GM18870 (cell line): ENCODE data around the gene MOK.

Experiments used
- ATAC-seq: cut with Tn5 transposase; IDR thresholded peaks from one replicate; pipeline ENCODE4 v1.9.1; 2021; ENCODE audit warnings: moderate library complexity; ENCODE audit not compliant: unreplicated experiment

Gene MOK

GRCh38 chr14:102208741-102209140, 96.2 kb downstream of the MOK start:
- no peak for ATAC-seq

GRCh38 chr14:102207831-102208365, 97.1 kb downstream of the MOK start:
- no peak for ATAC-seq

DNA sequence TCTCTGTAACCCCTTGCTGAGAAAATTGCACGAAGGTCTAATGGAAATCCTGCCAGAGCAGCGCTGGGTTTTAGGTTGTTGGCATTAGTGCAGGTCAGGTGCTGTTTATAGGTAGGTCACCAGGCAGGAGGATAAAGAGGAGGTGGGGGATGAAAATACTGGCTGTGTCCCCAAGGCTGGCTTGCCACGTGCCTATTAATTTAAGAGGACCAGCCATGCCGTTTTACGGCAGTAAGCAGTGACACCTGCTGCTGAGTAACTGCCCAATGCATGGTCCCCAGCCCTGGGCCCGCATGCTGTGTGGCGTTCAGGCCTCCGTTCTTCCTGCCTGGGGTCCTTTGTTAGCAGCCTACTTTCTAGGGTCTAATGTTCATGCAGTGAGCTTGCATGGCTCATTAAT, 98.0 kb downstream of the MOK start:
- ATAC-seq, result no peak

- no peak for ATAC-seq
Observed at GRCh38 chr14:102205560-102205959, 99.4 kb downstream of the MOK start.

DNA sequence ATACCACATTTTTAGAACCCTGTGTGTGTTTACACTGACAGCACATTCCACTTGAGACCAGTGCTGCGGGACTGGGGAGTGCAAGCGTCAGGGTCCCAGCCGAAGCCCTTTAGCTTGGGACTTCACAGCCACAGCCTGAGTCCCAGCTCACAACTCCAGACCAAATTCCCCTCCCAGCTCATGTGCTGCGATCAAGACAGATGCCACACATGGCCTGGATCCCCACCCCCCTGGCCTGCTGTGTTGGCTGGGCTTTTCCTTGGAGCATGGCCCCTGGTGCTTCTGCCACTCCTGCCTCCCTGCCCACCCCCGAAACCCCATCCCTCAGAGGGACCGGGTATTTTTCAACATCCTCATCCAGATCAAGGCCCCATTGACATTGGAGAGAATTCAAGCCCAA, 101.6 kb downstream of the MOK start:
- ATAC-seq, result no peak

DNA sequence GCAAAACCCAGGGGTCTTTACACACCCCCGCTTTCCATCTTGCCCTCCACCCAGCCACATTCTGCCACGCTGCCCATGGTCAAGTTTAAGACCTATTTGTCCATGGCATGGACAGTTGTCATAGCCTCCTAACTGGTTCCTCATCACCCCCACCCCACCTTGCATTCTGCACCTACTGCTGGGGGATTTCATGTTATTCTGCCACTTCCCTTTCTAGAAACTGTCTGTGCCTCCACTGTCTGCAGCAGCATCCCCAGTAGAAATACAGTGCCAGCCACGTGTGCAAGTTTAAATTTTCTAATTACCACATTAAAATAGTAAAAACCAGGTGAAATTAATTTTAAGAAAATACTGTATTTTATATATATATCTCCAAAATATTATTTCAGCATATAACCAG, 102.0 kb downstream of the MOK start:
- no peak for ATAC-seq

- ATAC-seq, result no peak
Observed at GRCh38 chr14:102201776-102202175, 103.2 kb downstream of the MOK start.

DNA sequence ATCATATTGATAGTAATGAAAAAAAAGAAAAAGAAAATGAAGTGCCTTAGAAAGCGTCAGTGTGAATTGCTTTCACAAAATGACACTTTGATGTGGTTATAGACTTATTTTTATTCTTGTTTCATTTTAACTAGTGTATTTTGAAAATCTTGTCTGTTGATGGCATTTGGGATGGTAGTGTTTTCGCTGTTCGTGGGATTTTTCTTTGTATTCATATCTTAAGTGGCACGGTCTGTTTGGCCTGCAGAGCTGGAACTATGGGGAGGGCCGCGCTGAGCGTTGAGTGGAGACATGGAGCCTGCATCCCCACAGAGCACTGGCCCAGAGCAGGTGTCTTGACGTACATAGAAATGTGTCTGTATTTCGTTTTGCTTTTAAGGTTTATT, 103.6 kb downstream of the MOK start:
- ATAC-seq, result no peak

- ATAC-seq, result no peak
Observed at GRCh38 chr14:102200690-102201352, 104.1 kb downstream of the MOK start.

GRCh38 chr14:102197317-102197853, 107.6 kb downstream of the MOK start:
- ATAC-seq, result no peak

GRCh38 chr14:102196902-102197230, 108.1 kb downstream of the MOK start:
- no peak for ATAC-seq

DNA sequence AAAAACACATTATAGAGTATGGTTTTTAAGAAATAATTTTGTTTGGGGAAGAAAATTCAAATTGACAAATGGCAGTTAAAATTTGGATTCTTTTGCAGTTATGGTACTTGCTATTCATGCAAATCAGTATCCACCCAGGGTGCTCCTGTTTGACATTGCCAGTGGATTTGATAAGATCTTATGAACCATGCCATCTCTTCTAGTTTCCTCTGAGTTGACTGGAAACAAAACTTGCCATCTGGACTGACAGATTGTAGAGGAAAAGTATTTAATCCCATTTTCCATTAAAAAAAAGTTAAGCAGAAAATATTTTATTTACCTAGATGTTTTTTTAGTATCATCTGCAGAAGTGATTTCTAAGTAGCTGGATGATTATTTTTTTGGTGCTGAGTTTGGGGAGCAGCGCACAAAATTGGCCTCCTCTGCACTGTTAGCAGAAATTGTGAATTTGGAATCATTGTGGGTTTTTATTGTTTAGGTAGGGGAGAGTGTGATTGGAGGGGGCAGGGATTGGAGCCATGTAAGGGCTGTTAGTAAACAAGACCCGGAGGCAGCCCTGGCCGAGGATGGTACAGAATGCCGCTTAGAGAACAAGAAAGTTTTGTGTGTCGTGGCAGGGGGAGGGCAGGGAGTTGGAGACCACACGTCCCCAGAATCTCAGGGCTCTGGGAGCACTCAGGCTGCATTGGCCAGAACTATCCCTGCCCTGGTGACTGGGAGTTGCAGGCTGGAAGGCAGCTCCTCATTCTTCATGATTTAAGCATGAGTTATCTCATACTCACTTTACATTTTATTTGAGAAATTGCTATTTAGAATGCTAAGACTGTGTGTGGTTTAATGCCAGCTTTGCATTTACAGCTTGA, 108.7 kb downstream of the MOK start:
- ATAC-seq, result no peak

GRCh38 chr14:102195446-102195845, 109.5 kb downstream of the MOK start:
- ATAC-seq, result no peak

GRCh38 chr14:102194856-102195255, 110.1 kb downstream of the MOK start:
- ATAC-seq, result no peak

DNA sequence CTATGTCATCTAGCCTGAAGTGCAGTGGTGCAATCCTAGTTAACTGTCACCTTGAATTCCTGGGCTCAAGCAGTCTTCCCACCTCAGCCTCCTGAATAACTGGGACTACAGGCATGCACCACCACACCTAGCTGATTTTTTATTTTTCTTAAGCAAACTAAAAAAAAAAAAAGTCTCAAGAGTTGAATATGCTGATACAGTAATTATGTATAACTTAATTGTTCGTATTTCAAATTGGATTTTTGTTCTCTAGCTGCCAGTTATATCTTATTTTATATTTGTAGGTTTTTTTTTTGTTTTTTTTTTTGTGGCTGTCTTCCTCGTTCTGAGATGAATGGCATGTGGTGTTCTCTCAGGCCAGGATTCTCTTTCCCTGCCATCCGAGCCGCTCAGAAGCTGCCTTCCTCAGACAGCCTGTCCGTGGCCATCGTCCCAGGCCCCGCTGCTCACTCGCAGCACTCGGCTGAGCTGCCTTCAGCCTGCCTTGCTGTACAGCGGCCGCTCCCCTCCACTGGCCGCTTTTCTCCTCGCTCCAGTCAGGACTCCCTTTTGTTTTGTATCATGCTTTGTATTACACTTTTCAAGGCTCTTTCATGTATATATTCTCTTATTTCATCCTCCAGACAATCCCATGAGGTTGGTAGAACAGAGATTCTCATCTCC, 112.0 kb downstream of the MOK start:
- no peak for ATAC-seq

DNA sequence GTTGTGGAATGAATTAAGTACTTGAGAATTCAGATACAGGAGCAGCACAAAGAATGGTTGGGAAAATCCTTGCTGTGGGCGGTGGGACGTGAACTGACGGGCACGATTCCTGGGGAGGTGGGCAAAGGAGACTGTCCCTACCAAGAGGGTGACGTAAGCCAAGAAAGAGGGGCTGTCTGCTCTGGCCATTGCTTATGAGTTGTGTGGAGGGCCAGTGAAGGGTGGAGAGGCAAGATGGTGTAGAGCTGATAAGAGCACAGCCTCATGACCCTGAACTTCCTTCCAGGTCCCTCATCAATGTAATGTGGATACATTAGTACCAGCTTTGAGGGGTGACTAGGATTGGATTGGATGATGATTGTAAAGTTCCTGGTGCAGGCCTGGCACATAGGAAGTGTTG, 115.1 kb downstream of the MOK start:
- no peak for ATAC-seq

- no peak for ATAC-seq
Observed at GRCh38 chr14:102188187-102188586, 116.8 kb downstream of the MOK start.

DNA sequence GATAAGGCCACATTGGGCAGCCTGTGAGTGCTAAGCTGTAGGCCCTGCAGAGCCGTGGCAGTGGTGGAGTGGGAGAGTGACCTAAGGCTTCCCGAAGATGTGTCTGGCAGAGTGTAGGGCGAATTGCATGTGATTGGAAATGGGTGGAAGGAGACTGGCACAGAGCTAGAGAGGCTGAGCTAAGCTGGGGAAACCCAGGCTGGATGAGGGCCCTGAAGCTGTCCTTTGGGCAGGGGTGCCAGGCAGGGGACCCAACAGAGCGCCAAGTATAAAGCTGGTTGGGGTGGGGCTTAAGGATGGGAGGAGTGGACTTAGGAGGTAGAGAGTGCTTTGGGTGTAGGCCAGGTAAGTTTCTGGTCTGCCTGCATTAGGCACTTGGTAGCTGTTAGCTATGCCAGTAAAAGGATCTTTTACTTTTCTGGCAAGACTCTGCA, 117.4 kb downstream of the MOK start:
- no peak for ATAC-seq

- no peak for ATAC-seq
Observed at GRCh38 chr14:102187044-102187443, 117.9 kb downstream of the MOK start.

DNA sequence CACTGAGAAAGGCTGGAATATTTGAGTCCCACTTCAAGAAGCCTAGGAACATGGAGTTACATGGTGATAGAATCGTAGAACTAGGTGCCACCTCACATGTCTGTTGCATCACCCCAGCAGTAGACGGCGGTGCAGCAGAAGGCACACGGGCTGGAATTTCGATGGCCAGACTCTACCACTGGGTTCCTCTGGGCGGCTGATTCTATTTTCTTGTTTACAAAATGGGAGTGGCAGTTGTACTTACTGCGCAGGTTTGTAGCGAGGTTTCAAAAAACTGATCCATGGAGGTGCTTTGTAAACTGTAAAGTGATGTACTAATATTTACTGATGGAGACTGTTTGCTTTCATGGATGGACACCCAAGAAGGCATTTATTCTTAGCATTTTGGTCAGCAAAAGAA, 119.6 kb downstream of the MOK start:
- no peak for ATAC-seq

GRCh38 chr14:102184316-102185035, 120.5 kb downstream of the MOK start:
- ATAC-seq, result no peak
